HG02970 (cell line): ENCODE measurements around the gene SPTAN1.
"Not testable (repeated sequence)": the region's sequence is repeated elsewhere in the genome, so short reads cannot be mapped to it uniquely, and the experiment has no call there.

ENCODE experiments used
- ATAC-seq: cut with Tn5 transposase; IDR thresholded peaks from one replicate; pipeline ENCODE4 v1.9.1; 2021; ENCODE audit warnings: mild to moderate bottlenecking, moderate library complexity, moderate number of reproducible peaks; ENCODE audit not compliant: unreplicated experiment, low FRiP score

The SPTAN1 gene

GRCh38 chr9:128552744-128553440 is 505 bp downstream of the SPTAN1 start:
- peak; percentile 27 for ATAC-seq

GRCh38 chr9:128553728-128554127 is 1.3 kb downstream of the SPTAN1 start:
- ATAC-seq = no peak

- ATAC-seq = no peak
These were observed 1.9 kb downstream of the SPTAN1 start for GRCh38 chr9:128554155-128554862.

GRCh38 chr9:128555180-128555721 is 2.9 kb downstream of the SPTAN1 start:
- ATAC-seq = no peak

GRCh38 chr9:128556276-128556675 is 3.9 kb downstream of the SPTAN1 start:
- ATAC-seq = no peak

- no peak for ATAC-seq
These were observed 4.7 kb downstream of the SPTAN1 start for GRCh38 chr9:128556926-128557634.

- no peak for ATAC-seq
These were observed 6.3 kb downstream of the SPTAN1 start for GRCh38 chr9:128558431-128559310.

GRCh38 chr9:128565578-128565977 is 13.2 kb downstream of the SPTAN1 start:
- no peak for ATAC-seq

GRCh38 chr9:128568470-128569078 is 16.2 kb downstream of the SPTAN1 start:
- ATAC-seq = no peak

GRCh38 chr9:128575469-128575868 is 23.1 kb downstream of the SPTAN1 start:
- no peak for ATAC-seq

- no peak for ATAC-seq
These were observed 23.5 kb downstream of the SPTAN1 start for GRCh38 chr9:128575916-128576315.

GRCh38 chr9:128577206-128577605 is 24.8 kb downstream of the SPTAN1 start:
- no peak for ATAC-seq

GRCh38 chr9:128579194-128579593 is 26.8 kb downstream of the SPTAN1 start:
- ATAC-seq = no peak

GRCh38 chr9:128580731-128581130 is 28.3 kb downstream of the SPTAN1 start:
- no peak for ATAC-seq

GRCh38 chr9:128585155-128585554 is 32.8 kb downstream of the SPTAN1 start:
- ATAC-seq = not testable (repeated sequence)

GRCh38 chr9:128586934-128587333 is 34.5 kb downstream of the SPTAN1 start:
- ATAC-seq = not testable (repeated sequence)

- ATAC-seq = no peak
These were observed 35.1 kb downstream of the SPTAN1 start for GRCh38 chr9:128587453-128587852.

GRCh38 chr9:128588581-128589233 is 36.3 kb downstream of the SPTAN1 start:
- no peak for ATAC-seq

GRCh38 chr9:128593039-128593438 is 40.7 kb downstream of the SPTAN1 start:
- no peak for ATAC-seq
